Measurements from ENCODE around the gene PRLH. TPM values are rescaled to one million over a fixed set of nuclear protein-coding genes. Genes with fewer than 3 reads are reported as not detected.

The PRLH gene
- total RNA-seq: not detected in 2 replicates

GRCh38 chr2:237566401-237567235 lies at the start of gene PRLH:
PRLH (plus strand) TSS chr2:237566574; CDS start chr2:237566574, 0 bp downstream.

GRCh38 chr2:237590272-237591140 lies 24.1 kb downstream of the PRLH start, which contains the start of gene RAB17:
RAB17 (minus strand) TSS chr2:237590734; CDS start chr2:237586154, 4,580 bp downstream.

Small RNA genes within 50 kb of the gene (small RNA-seq; reads per million reads assigned to genes)
- gene RNU6-1140P: 0.71 reads per million, percentile 44 among the genes with 10 or more reads in this experiment

Other genes starting within 250 kb of the PRLH start
- 1,617 and 2,764 TPM in 2 replicates for gene COL6A3, start 152.4 kb upstream of the PRLH start, total RNA-seq
- 22.4 and 49.5 TPM in 2 replicates for gene MLPH, start 79.3 kb upstream of the PRLH start, total RNA-seq
- 0.20 TPM in 1 of 2 replicates, not detected in the other for gene RAB17, start 24.2 kb downstream of the PRLH start, total RNA-seq
- 59.0 and 67.6 TPM in 2 replicates for gene LRRFIP1, start 61.0 kb downstream of the PRLH start, total RNA-seq
- 0.37 and 0.39 TPM in 2 replicates for gene RBM44, start 232.2 kb downstream of the PRLH start, total RNA-seq

Measured in subcutaneous preadipocyte (primary cell).